HG03558 (cell line): ENCODE data around the gene GMDS.
A peak's percentile ranks its signal among the peaks of the same experiment; 100 is the strongest.

Experiments used
- ATAC-seq: cut with Tn5 transposase; IDR thresholded peaks from one replicate; pipeline ENCODE4 v1.9.1; 2021; ENCODE audit warnings: moderate number of reproducible peaks; ENCODE audit not compliant: unreplicated experiment; ENCODE audit errors: extremely low read depth

GMDS gene

DNA sequence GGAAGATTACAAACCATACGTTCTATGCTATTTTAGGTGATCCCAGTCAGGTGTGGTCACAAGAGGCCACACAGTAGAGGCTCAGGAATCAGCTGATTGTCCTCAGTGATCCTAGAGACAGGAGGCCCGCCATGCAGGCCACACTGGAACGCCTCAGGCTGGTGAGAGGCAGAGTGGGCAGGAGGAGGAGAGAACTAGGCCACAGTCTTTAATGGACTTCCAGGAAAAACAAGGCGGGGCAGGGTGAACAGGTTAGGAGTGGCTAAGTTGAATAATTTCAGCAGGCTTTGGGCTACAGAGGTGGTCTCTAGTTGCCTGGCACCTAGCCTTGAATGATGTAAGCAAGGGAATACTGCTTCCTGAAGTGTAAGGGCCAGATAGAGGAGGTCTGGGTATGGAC is 101.2 kb downstream of the GMDS start:
- no peak for ATAC-seq

DNA sequence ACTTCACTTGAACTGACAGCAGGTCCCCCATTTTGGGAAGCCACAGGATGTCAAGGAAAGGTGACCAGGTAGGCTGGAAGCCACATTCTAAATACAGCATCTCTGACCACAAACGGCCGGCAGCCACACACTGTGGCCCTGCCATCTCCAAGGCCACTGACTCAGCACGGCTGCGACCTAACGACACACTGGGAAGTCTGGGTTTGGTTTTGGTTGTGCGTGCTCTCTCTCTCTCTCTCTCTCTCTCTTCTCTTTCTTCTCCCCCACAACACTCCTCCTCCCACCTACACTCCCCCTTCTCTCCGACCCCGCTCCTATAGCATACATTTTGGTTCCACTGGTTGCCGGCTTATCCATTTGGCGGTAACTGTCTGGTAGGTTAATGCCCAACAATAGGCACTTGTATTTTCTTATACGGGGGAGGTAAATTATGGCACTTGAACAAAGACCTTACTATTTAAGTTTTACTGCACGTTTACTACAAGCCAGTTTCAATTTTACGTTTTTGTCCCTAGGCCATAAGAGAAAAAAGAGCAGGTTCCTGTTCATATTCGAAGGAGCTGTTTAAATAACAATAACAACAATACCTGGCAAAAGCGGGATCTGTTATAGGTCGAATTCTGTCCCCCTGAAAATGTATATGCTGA is 103.6 kb downstream of the GMDS start:
- ATAC-seq = no peak

DNA sequence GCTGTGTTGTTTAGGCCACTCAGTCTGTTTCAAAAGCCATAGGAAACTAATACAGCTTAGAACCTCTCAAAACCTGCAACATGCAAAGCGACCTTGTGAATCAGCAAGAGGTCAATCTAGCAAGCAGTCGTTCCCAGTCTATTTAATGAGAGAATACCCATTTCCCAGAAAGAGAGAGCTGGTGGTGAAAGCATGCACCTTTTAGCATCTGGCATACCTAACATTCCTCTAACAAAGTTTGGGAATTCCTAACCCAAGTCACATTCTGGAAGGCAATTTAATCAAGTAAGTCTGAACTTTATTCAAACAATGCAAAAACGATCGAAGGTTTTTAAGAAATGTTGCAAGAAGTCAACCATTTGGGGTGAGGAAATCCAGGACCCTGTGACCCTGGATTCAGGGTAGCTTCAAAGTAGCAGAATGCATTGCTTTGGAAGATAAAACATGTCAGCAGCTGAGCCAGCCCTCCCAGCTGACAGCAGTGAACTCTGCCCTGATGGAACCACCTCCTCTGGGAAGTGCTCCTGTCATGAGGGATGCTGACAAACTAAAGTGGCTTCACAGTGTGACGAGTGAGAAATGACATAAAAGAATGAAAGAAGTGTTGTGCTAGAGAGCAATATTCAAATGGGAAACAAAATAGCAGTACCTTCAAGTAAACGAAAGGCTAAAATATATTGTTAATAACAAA is 104.8 kb downstream of the GMDS start:
- ATAC-seq = no peak

DNA sequence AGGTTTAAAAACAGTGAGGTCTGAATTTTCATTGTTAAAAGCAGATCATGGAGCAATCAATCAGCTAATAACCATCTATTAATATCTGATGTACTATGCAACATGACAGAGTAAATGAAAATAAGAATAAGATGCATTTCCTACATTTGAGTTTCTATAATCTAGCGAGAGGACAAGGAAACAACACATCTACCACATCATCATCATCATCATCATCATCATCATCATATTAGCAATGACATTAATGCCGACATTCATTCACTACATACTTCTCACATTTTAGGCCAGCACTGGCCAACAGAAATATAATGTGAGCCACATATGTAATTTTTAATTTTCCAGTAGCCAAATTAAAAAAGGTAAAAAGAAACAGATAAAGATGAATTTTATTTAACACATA is 110.0 kb downstream of the GMDS start:
- ATAC-seq = no peak

DNA sequence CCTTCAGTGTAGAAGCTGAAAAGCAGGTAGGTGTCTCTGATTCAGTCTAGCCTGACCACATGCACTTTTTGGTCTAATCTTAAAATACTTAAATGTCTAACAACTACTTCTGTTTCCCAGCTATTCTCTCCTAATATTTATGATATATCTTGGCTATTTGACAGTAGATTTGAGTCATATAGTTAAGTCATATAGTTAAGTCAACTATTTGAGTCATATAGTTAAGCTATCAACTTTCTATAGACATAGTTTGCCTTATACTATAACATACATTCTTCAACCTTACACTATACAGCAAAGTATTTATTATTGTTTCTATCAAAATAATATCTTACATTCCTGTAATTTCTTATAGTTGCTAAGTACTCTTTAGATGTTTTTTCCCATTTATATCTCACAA is 110.9 kb downstream of the GMDS start:
- no peak for ATAC-seq

- no peak for ATAC-seq
These were observed 111.6 kb downstream of the GMDS start for GRCh38 chr6:2133716-2134310.

DNA sequence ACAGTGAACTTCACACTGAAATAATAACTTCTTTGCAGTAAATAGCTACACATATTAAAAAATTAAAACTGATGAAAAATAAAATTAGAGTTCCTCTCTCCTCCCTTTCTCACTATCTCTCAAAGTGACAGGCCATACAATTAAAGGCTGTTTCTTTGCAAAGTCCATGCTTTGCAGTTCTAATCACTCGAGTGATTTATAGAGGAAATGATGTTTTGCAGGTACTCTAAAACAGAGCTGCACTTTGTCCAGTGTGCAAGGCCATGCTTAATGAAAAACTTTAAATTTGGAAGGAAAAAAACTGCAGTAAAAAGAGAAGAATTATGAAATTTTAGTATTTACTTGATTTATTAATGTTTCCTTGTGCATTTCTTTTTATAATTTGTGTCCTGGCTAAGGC is 112.5 kb downstream of the GMDS start:
- ATAC-seq = no peak

GRCh38 chr6:2132416-2132815 is 113.0 kb downstream of the GMDS start:
- ATAC-seq = no peak

GRCh38 chr6:2129182-2129621 is 116.2 kb downstream of the GMDS start:
- ATAC-seq = no peak

DNA sequence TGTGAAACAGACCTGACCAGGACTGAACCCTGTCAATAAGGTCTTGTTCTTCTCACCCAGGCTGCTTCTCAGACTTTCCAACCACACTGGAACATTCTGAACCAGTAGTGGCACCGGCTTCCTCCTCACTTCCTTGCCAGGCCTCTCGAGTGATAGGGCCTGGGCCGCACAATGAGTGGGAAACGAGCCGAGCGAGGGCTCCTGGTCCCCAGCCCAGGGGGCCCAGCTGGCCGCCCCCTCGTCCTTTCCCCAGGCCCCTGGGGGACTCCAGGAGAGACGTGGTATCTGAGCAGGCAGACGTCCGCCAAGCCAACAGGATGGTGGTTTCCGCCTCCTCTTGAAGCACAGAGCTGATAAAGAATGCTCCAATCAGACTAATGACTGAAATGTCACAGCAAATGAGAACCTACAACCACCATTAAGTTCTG is 117.9 kb downstream of the GMDS start:
- no peak for ATAC-seq

DNA sequence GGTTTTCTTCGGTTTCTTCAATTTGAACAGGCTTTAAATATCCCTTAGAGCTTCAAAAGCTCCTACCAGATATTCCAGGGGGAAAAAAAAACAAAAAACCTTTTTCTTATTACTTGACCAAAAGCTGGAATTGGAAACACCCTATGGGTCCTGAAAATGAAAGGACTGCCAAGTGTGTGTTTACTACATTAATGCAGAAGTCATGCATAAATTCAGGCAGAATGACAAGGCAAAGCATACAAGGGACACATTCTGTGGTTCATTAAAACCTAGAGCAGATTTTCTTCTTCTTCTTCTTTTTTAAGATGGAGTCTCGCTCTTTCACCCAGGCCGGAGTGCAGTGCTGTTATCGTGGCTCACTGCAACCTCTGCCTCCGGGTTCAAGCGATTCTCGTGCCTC is 119.1 kb downstream of the GMDS start:
- no peak for ATAC-seq

DNA sequence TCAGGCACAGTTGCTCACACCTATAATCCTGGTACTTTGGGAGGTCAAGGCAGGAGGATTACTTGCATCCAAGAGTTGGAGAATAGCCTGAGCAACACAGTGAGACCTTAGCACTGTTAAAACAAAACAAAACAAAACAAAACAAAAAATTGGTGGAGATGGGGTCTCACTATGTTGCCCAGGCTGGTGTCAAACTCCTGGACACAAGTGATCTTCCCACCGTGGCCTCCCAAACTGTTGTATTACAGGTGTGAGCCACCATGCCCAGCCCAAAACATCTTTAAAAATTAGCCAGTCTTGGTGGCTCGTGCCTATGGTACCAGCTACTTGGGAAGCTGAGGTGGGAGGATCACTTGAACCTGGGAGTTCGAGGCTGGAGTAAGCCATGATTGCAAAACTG is 120.2 kb downstream of the GMDS start:
- ATAC-seq = no peak

DNA sequence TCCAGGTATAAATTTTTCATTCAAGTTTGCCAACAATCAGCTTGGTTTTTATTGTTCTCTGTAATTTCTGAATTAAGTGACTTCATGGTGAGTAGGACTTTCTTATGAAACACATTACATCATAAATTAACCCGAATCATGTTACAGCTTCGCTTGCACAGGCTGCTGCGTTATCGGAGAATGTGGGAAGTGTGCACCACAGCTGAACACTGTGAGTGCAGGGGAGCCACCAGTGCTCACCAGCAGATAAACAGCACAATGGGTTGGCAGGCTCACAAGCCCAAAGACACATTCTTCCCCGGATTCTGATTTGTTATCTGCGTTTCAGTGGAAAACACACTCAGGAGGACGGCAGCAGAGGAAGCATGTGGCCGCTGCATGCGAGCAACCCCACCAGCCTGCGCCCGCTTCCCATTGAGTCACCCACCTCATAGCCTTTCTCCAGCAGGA is 121.1 kb downstream of the GMDS start:
- ATAC-seq = no peak

- ATAC-seq = no peak
These were observed 124.5 kb downstream of the GMDS start for GRCh38 chr6:2120912-2121311.

DNA sequence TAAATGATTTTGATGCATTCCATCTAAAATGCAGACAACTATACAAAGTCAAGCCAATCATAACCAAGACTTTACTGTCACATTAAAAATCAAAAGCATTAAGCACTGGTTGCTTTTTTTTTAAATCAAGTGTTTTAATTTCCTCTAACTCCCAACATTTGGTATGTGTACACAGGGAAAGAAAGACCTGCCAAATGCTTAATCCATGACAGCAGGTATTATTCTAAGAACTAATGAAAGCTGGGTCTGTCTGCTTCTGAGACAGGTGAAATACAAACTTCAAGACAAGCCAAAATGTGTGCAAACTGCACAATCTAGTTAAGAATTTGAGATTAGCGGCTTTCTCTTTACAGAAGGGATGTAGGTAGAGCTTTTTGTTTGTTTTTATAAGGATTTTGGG is 126.1 kb downstream of the GMDS start:
- ATAC-seq = no peak

GRCh38 chr6:2118136-2118535 is 127.3 kb downstream of the GMDS start:
- ATAC-seq = no peak

DNA sequence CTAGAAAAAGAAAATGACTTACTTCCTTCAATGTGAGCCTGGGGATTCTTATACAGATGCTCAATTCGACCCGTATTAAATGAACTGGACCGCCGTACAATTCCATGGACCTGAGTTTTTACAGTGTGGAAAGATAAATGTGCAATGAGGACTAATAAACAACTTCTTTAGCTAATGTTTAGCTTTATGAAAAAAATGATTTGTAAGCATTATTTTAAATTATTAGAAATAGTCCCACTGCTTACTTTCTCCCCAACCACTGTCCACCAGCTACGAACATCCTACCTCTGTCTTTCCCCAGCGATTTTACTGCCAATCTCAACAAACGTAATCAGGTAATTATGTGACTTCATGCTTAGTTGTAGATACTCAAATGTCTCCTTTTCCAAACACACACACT is 128.0 kb downstream of the GMDS start:
- no peak for ATAC-seq

GRCh38 chr6:2116496-2116895 is 128.9 kb downstream of the GMDS start:
- ATAC-seq = no peak

GRCh38 chr6:2114100-2114499 is 131.3 kb downstream of the GMDS start:
- ATAC-seq = no peak

GRCh38 chr6:2111162-2111677 is 134.2 kb downstream of the GMDS start:
- ATAC-seq = no peak

GRCh38 chr6:2110504-2110903 is 134.9 kb downstream of the GMDS start:
- ATAC-seq = peak; percentile 55
